Measurements from ENCODE around the gene COL18A1.

DNA sequence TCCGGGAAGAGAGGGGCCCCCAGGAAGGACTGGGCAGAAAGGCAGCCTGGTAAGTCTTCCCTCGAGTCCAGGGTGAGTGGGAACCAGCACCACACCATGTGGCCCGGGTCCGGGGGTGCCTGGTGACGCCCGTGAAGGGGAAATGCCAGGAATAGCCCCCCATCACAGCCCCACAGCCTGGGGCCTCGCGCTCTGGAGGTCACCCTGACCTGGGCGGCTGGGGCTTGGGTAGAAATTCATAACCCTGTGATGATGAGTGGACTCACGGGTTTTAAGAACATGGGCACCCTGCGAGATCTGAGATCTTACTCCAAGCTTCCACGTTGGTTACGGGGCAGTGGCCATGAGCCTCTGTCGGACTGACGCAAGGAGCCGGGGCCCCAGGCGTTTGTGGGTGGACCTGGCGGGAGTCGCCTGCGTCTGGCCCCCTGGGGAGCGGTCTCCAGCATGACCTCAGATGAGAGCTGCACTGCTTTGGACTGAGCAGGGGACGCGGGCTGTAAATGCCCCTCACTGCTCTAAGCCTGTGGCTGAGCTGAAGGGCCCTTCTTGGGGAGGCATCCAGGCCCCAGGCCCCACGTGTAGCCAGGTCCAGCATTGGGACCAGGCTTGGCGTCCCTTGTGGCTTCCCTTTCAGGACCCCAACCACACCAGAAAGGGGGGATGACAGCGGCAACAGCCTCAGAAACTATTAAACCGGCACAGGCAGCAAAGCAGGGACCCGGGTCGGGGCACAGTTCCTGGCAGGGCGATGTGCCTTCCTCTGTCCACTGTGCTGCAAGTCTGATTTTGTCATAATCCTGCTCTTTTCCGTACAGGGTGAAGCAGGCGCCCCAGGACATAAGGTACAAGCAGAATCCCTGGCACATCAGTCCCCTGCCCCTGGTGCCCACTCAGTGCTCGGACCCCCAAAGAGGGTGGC is 77.3 kb downstream of the COL18A1 start:
- TF ChIP-seq EZH2 (IDR thresholded peaks at IDR 0.05; ENCODE audit: low read length) = no peak
- TF ChIP-seq, protein P1, sequence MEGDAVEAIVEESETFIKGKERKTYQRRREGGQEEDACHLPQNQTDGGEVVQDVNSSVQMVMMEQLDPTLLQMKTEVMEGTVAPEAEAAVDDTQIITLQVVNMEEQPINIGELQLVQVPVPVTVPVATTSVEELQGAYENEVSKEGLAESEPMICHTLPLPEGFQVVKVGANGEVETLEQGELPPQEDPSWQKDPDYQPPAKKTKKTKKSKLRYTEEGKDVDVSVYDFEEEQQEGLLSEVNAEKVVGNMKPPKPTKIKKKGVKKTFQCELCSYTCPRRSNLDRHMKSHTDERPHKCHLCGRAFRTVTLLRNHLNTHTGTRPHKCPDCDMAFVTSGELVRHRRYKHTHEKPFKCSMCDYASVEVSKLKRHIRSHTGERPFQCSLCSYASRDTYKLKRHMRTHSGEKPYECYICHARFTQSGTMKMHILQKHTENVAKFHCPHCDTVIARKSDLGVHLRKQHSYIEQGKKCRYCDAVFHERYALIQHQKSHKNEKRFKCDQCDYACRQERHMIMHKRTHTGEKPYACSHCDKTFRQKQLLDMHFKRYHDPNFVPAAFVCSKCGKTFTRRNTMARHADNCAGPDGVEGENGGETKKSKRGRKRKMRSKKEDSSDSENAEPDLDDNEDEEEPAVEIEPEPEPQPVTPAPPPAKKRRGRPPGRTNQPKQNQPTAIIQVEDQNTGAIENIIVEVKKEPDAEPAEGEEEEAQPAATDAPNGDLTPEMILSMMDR (optimal IDR thresholded peaks at IDR 0.05 in 1 of 3, IDR thresholded peaks at IDR 0.05 in 1 of 3, conservative IDR thresholded peaks at IDR 0.05 in 1 of 3; ENCODE audit: extremely low read depth in 1 of 3, insufficient read depth in 2 of 3, low read length in 3 of 3) = no peak

Data from keratinocyte (primary cell).